Neural cell (in vitro differentiated cells): ENCODE measurements around the gene CACNG6. TPM values are rescaled to one million over a fixed set of nuclear protein-coding genes. Genes with fewer than 3 reads are reported as not detected.

ENCODE experiments used
- H2AFZ ChIP-seq: fragments of 200-600, 300-800 bp; sonication (generic), shearing (Covaris generic); 2 replicates; pipeline ENCODE4 v1.6.0; 2014; ENCODE audit warnings: low read depth, mild to moderate bottlenecking, antibody characterized with exemption, low read length, moderate library complexity
- H3F3A ChIP-seq: fragments of 200-600 bp; shearing (Covaris generic); 2 replicates; pipeline ENCODE4 v1.6.1; 2016; ENCODE audit warnings: mild to moderate bottlenecking, moderate library complexity, mixed read lengths, antibody characterized with exemption, low read length; ENCODE audit not compliant: insufficient read depth, poor library complexity, severe bottlenecking
- H3K27ac ChIP-seq: fragments of 200-600, 300-800 bp; sonication (generic), shearing (Covaris generic); 2 replicates; pipeline ENCODE4 v1.5.1; 2014; ENCODE audit warnings: mild to moderate bottlenecking, low read length, moderate library complexity
- H3K27me3 ChIP-seq: fragments of 300-800, 200-600 bp; sonication (generic), shearing (Covaris generic); 2 replicates; pipeline ENCODE4 v1.6.0; 2014; ENCODE audit warnings: mild to moderate bottlenecking, low read depth, low read length, moderate library complexity; ENCODE audit not compliant: insufficient read depth
- H3K36me3 ChIP-seq: fragments of 300-800, 200-600 bp; sonication (generic), shearing (Covaris generic); 2 replicates; pipeline ENCODE4 v1.5.1; 2014; ENCODE audit warnings: mild to moderate bottlenecking, antibody characterized with exemption, low read length, moderate library complexity; ENCODE audit not compliant: insufficient read depth
- H3K4me2 ChIP-seq: fragments of 300-800, 200-600 bp; sonication (generic), shearing (Covaris generic); 2 replicates; pipeline ENCODE4 v1.6.0; 2014; ENCODE audit warnings: mild to moderate bottlenecking, low read length
- H3K4me3 ChIP-seq: fragments of 300-800, 200-600 bp; sonication (generic), shearing (Covaris generic); 2 replicates; pipeline ENCODE4 v1.5.1; 2014; ENCODE audit warnings: mild to moderate bottlenecking, low read length, moderate library complexity
- H3K79me2 ChIP-seq: fragments of 200-600 bp; shearing (Covaris generic); replicated peaks from 2 replicates; pipeline ENCODE4 v1.6.0; 2014; ENCODE audit warnings: mild to moderate bottlenecking, low read length, moderate library complexity; ENCODE audit not compliant: insufficient read depth
- H3K9ac ChIP-seq: fragments of 300-800, 200-600 bp; sonication (generic), shearing (Covaris generic); 2 replicates; pipeline ENCODE4 v1.6.1; 2016; ENCODE audit warnings: mild to moderate bottlenecking, low read length, mixed read lengths
- H3K9me2 ChIP-seq: fragments of 200-600 bp; shearing (Covaris generic); 2 replicates; pipeline ENCODE4 v1.6.1; 2016; ENCODE audit warnings: mild to moderate bottlenecking, low read length, mixed read lengths; ENCODE audit not compliant: insufficient read depth
- H3K9me3 ChIP-seq: fragments of 200-600, 300-800 bp; sonication (generic), shearing (Covaris generic); 2 replicates; pipeline ENCODE4 v1.6.1; 2016; ENCODE audit warnings: mild to moderate bottlenecking, mixed run types, low read length, moderate library complexity, mixed read lengths
- H4K20me1 ChIP-seq: fragments of 200-600 bp; shearing (Covaris generic); 2 replicates; pipeline ENCODE4 v1.6.1; 2016; ENCODE audit warnings: mild to moderate bottlenecking, mixed run types; ENCODE audit not compliant: insufficient read depth
- CTCF ChIP-seq: fragments of 450-650 bp; IDR thresholded peaks from 2 replicates; pipeline ENCODE4 v1.5.1; 2014; ENCODE audit warnings: antibody characterized with exemption, mild to moderate bottlenecking, moderate library complexity; ENCODE audit not compliant: poor library complexity, severe bottlenecking
- EP300 ChIP-seq: fragments of 450-650 bp; conservative IDR thresholded peaks from 2 replicates; pipeline ENCODE4 v1.6.1; 2014; ENCODE audit warnings: antibody characterized with exemption, mild to moderate bottlenecking, moderate library complexity; ENCODE audit not compliant: poor library complexity, severe bottlenecking
- EZH2 ChIP-seq: fragments of 200-600, 300-800 bp; shearing (Covaris generic), sonication (generic); IDR thresholded peaks from 2 replicates; pipeline ENCODE4 v1.6.1; 2014; ENCODE audit warnings: antibody characterized with exemption, low read length, borderline replicate concordance, mild to moderate bottlenecking; ENCODE audit not compliant: insufficient read depth, poor library complexity, severe bottlenecking
- MXI1 ChIP-seq: fragments of 450-650 bp; conservative IDR thresholded peaks from 2 replicates; pipeline ENCODE4 v1.6.1; 2014; ENCODE audit warnings: antibody characterized with exemption, mild to moderate bottlenecking; ENCODE audit not compliant: poor library complexity, severe bottlenecking
- POLR2AphosphoS5 ChIP-seq: IDR thresholded peaks from 2 replicates; pipeline ENCODE4 v1.6.1; 2012
- RAD21 ChIP-seq: fragments of 450-650 bp; conservative IDR thresholded peaks from 2 replicates; pipeline ENCODE4 v1.6.1; 2014; ENCODE audit warnings: antibody characterized with exemption, mild to moderate bottlenecking, moderate library complexity
- REST ChIP-seq: IDR thresholded peaks from 2 replicates; pipeline ENCODE4 v1.6.1; 2012; ENCODE audit warnings: borderline replicate concordance
- SMC3 ChIP-seq: fragments of 450-650 bp; conservative IDR thresholded peaks from 2 replicates; pipeline ENCODE4 v1.6.1; 2014; ENCODE audit warnings: antibody characterized with exemption, mild to moderate bottlenecking, moderate library complexity; ENCODE audit not compliant: poor library complexity
- TAF1 ChIP-seq: IDR thresholded peaks from 2 replicates; pipeline ENCODE4 v1.6.1; 2012; ENCODE audit warnings: low read depth
- polyA plus RNA-seq: library from polyadenylated mRNA; depleted of rRNA; stranded (reverse); fragments of >200 nt; gene quantifications from 2 replicates; pipeline ENCODE4 v1.2.3, GENCODE V29; 2014

The CACNG6 gene
- polyA plus RNA-seq, 1 donor from 2014 or later, result 0.28 TPM

- Histone ChIP-seq H3K27ac (no peak overlapping the region), H3K9me3 (no peaks in the 10 kb centered on the region), H3K9ac (no peak overlapping the region)
Measured at GRCh38 chr19:53953383-53953782, 38.1 kb upstream of the CACNG6 start.

GRCh38 chr19:53957448-53958167 lies 33.8 kb upstream of the CACNG6 start:
- no peaks in the 10 kb centered on the region for H4K20me1 ChIP-seq
- H3K4me3 ChIP-seq, result peak overlapping the region; percentile 73
- no peaks in the 10 kb centered on the region for H3K9me2 ChIP-seq
- H3F3A ChIP-seq, result no peaks in the 10 kb centered on the region
- TF ChIP-seq POLR2AphosphoS5 (no peak), EZH2 (no peak), MXI1 (no peak), TAF1 (no peak), EP300 (no peak), RAD21 (no peak)
- peak overlapping the region; percentile 60 for H3K4me2 ChIP-seq
- H3K79me2 ChIP-seq, result peaks cover 7% of the 10 kb centered on the region
- H3K27ac ChIP-seq, result peak overlapping the region; percentile 88
- H3K27me3 ChIP-seq, result no peaks in the 10 kb centered on the region
- H3K36me3 ChIP-seq, result no peaks in the 10 kb centered on the region
- H3K9me3 ChIP-seq, result no peaks in the 10 kb centered on the region
- H2AFZ ChIP-seq, result no peak overlapping the region
- H3K9ac ChIP-seq, result no peak overlapping the region

More at GRCh38 chr19:53953383-53953782, 38.1 kb upstream of the CACNG6 start:
- TF ChIP-seq EZH2 (no peak), EP300 (no peak), SMC3 (no peak), MXI1 (no peak), REST (no peak), CTCF (no peak), TAF1 (no peak), POLR2AphosphoS5 (no peak), RAD21 (no peak)
- Histone ChIP-seq H3K27me3 (no peaks in the 10 kb centered on the region), H4K20me1 (no peaks in the 10 kb centered on the region), H3K79me2 (no peaks in the 10 kb centered on the region), H3K36me3 (no peaks in the 10 kb centered on the region), H3K9me2 (no peaks in the 10 kb centered on the region), H3F3A (no peaks in the 10 kb centered on the region), H2AFZ (no peak overlapping the region), H3K4me2 (no peak overlapping the region), H3K4me3 (no peak overlapping the region)
